Measurements from ENCODE around the gene TPCN1.

TPCN1 gene

DNA sequence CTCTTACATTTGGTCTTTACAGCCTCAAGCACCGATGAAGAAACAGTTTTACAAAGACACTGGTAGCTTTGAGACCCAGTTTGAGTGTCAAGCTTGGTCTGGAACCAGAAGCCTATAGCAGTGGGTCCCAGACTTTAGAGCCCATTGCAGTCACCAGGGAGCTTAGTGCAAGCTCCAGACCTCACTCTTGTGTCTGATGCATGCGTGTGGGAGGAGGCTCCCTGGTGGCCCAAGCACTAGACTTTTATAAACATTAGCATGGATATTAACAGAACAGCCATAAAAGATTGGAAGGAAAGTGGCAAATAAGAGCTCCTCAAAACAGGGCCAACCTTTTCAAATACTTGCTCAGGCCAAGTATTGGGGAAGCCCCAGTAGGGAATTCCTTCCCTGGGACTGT is 68.1 kb downstream of the TPCN1 start:
- no peak for DNase-seq

DNA sequence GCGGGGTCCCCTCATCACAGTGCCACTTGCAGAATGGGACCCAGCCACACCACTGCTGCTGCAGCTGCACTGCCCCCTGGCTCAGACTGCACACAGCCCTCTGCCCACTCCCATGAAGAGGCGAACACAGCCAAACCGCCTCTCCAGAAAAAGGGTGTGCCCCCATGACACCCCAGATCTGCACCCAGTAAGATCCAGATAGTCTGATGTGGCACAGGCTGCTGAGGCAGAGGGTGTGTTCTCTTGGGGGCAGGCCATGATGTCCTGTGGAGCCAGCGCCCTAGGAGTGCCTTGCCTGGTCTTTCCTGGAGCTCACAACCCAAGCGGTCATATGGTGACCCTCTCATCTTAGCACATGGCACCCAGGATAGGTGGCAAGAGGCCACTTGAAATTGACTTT is 69.2 kb downstream of the TPCN1 start:
- no peak for DNase-seq

DNA sequence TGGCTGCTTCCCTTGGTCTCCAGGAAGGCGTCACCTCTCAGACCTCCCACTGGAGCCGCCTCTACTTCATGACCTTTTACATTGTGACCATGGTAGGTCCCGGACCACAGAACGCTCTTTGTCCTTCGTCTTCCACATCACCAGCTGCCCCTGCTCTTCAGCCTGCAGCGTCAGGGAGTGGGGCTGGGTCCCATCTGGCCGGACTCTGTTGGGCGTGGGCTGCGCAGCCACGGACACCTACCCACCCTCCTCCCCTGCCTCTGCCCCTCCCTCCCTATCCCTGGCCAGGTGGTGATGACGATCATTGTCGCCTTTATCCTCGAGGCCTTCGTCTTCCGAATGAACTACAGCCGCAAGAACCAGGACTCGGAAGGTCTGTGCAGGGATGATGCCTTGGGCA is 70.3 kb downstream of the TPCN1 start:
- DNase-seq, result no peak

DNA sequence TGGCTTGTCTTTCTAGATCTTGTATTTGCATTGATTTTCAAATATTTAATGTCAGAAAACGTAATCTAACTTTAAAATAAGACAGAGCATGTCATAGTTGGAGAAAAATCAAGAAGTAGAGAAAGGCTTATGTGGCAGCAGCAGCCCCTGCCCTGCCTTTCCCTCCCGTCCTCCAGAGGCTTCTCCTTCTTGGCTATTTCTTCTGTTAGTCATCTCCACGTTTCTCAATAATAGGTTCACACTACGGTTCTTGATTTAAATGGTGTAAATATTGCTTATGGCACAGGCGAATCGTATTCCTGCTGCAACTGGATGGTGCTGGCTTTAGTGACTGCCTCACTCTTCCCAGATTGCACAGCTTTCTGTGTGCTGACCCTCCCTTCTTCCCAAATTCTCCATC is 70.8 kb downstream of the TPCN1 start:
- DNase-seq, result no peak

DNA sequence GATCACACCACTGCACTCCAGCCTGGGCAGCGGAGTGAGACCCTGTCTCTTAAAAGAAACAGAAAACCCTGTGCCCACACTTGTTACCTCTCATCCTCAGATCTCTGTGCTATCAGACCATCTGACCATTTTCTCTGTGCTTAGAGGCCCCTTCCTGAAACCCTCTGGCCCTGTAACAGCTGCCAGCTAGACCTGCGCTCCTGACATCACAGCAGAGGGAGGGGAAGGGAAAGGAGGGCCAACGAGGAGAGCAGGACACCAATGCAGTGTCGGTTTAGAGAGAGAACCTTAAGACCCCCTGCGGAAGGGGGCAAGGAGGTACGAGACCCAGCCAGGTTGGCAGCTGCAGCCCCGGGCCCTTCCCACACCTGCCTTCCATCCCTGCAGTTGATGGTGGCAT is 71.3 kb downstream of the TPCN1 start:
- no peak for DNase-seq

DNA sequence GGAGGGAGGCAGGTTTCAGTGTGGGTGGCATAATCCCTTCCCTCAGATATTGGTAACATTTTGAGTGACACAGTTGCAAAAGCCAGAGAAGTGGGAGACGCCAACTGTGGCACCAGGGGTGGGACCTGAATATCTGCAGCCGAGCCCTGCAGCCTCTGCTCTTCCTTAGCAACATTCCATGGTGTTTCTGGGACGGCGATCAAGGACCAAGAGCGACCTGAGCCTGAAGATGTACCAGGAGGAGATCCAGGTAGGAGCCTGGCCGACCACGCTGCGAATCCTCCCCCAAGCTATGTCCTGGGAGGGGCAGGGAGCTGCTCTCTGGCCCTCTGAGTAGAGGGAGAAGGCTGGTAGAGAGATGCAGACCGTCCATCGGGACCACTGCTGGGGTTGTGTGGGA is 71.8 kb downstream of the TPCN1 start:
- no peak for DNase-seq

DNA sequence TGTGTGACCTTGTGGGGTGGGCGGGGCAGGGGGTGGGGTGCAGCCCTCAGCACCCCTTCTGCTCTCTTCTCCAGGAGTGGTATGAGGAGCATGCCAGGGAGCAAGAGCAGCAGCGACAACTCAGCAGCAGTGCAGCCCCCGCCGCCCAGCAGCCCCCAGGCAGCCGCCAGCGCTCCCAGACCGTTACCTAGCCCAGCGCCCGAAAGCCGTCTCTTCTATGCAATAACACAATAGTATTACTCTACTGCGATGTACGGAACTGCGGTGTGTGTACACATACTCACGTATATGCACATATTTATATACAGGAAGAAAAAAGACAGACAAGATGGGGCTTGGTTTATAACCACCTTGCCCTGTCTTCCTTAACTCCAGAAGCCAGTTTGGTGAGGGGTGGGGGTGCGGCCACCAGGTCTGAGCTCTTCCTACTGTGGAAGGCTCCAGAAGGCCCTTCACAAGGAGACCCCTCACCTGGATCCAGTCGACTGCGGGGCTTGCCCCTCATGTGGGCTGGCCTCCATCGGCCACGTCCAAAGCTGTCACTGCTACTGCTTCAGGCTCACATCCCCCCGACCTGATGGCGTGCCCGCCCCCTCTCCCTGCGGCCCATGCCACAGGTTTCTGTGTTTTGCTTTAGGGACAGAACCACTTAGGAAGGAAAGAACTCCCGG is 74.8 kb downstream of the TPCN1 start:
- DNase-seq, result no peak

DNA sequence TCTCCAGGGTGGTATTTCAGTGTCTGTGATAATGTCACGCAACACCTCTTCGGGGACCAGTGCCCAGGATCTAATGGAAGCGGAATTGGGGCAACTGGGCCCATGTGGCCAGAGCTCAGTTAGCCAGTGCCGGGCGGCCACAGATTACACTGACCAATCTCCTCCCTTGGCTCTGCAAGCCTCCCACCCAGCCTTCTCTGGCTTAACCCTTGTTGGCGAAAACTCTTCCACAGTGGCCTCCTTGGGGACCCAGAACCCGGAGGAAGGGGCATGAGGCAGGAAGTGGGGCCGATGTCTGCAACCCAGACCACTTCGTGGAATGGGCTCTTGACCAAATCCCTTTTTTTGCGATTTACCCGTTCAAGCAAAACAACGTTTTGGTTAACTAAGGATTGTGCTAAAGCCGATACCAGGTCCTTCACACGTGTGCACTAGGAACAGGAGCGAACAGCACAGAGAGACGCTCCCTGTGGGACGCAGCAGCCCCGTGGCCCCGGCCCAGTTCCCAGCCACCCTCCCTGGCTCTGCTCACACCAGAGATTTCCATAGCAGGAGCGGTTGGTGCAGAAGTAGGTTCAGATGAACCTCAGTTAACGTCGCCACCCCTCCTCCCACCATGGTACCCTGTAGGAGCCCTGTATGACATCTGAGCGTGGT is 75.4 kb downstream of the TPCN1 start:
- DNase-seq, result no peak

DNA sequence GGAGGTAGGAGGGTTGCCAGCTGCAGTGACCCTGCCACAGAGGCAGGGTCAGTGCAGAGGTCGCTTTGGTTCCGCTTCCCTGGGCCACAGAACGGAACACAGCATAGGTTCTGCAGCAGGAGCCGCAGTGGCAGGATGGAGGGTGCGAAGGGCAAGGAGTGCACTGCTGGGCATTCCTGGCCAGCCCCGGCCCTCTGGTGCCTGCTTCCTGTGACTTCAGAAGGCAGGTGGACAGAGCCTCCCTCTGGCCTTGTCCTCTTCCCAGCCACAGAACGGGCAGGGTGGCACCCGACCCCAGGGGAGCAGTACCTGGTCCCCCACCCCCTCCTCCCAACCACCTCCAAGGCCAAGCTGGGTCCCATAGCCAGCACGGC is 75.9 kb downstream of the TPCN1 start:
- DNase-seq, result no peak

DNA sequence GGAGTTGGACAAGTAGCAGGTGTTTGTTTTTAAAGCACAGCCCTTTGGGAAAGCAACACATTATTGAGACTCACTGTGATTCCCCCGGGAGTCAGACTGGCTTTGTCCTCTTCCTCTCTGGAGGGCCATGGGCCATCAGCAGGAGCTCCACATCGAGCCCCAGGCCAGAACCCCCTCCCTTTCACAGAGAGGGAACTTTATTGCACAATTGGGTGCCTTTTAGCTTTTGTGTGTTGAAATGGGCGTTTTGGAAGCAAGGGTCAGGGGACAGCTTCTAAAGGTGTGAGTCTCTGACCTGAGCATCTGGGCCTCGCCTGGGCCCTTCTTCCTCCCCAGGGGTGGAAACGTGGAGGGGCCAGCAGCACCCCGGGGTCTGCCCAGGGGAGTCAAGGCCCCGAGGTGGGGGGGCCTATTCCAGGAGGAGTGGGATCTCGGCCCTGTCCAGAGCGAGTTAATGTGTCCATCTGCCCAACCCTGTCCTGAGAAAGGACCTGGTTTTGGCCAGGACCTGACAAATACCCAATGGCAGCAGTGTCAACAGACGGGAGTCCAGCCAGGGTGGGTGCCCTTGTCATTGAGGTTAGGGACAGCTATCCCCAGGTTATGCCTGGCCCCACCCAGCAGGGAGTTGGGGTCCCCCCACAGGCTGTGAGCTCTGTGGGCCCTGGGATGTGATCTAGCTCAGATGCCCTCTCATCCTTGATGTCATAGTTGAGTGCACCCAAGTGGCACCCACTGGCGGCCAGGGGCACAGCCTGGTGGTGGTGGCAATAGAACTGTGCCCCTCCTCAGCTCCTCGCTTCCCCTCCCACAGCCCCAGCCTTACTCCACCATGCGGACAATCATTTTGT is 76.6 kb downstream of the TPCN1 start:
- DNase-seq, result no peak

DNA sequence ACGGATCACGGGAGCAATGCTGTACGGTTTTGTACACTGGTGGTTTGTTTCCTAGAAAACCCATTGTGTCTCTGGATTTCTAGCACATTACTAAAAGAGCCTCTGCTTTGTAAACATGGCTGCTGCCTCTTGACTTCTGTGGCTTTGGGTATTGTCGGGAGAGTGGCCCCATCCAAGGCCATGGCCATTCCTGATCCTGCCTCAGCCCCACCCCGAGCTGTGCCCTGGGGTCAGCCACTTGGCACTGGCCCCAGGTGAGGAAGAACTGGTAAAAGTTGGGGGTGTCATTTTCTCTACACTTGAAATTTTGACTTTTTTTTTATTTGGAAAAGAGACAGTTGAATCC is 77.2 kb downstream of the TPCN1 start:
- no peak for DNase-seq

DNA sequence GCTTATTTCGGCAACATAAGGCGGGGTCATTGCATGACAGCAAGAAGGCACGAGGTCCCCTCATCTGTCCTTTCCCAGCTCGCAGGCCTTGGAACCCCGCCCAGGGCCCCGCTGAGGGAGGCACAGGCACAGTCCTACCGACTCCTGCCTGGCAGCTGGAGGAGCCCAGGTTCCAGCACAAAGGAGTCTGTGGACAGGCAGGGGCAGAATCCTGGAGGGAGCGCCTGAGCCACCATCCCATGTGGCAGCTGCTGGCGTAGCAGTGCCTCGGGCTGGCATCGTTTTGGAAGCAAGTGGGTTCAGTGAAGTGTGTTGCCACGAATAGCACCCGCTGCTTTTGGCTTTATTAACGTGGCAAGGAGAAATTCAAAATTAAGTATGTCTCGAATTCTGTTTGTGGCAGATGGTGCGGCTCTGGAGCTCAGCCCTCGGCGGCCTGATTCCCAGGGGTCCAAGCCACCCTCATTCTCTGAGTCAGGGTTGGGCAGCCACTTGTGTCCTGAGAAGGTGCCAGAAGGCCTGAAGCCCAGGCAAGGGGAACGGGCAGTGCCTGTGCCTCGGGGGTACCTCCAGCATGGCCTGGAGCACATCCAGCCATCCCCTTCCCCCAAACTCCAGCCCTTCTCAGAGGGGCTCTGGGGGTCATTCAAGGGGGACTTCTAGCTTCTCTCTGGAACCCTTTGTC is 77.7 kb downstream of the TPCN1 start:
- DNase-seq, result no peak

DNA sequence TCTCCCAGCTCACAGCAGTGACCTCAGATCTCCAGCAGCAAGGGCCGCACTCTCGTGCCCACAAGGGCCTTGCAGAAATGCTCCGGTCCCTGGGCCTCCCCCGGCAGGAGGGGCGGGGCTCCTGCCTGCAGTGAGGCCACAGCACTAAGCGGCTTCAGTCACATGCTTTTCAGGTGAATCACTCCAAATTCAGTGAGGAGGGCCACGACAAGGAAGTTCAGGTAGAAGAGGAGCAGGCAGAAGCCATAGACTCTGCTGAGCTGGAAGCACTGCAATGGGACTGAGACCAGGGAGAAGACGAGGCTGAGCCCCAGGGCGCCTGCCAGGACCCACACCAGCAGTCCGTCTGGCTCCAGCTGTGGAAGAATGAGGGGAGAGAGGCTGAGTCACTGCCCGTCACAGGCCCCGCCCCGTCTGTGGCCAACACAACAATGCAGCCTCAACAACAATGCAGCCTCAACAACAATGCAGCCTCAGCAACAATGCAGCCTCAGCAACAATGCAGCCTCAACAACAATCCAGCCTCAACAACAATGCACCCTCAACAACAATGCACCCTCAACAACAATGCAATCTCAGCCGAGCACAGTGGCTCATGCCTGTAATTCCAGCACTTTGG is 78.5 kb downstream of the TPCN1 start:
- DNase-seq, result no peak

DNA sequence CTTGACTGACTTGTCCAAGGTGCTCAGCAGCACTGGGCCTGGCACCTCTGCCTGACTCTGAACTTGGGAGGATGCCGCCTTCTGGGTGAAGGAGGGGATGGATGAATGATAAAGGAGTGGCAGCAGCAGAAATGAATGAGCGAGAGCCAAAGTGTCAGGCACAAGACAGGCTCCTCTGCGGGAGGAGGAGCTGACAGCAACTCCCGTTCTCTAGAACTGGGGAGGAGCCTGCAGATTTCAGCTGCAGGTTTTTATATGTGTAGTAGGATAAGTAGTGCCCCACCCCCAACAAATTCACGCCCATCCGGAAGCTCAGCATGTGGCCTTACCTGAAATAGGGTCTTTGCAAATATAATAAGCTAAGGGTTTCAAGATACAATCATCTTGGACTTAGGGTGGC is 80.5 kb downstream of the TPCN1 start:
- DNase-seq, result no peak

DNA sequence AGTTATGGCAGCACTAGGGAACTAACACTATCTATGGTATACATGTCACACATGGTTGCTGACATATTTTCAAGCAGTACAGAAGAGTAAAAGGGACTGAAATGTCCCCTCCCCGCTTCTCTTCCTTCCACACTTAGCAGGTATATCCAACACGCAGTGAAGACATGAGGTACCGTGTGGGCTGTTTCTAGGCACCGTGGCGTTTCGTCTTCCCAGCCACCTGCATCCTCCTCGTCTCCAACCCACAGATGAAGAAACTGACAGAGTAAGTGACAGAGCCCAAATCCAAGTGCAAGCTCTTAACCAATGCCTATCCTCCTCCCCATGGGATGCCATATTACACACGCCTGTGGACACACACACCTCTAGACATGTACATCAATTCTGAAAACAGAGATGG is 81.2 kb downstream of the TPCN1 start:
- no peak for DNase-seq

DNA sequence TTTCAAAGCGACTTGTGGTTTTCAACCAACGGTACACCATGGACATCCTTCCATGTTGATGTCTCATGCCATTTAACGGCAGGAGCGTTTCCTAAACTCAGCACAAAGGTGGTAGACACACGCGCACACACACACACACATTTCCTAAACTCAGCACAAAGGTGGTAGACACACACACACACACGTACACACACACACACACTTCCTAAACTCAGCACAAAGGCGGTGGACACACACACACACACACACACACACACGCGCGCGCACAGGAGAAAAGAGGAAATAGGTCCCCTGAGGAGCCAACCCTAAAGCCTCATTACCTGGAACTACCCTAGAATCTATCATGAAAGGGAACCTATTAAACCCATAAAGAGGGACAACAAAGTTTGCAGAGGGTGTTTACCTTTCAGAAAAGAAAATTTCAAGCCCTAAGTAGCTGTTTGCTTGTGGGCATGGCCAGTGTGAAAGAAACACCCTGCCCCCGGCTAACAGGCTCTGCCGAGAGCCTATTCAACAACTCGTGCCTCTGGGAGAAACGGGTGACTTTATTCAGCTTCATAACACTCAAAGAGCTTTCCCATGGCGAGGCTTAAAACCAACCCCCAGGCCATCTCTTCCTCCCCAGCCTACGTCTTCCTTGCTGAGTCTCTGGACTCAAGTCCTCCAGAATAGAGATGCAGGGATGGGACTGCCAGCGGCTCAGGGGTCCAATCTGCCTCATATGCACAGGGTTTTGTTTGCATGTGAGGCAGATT is 81.8 kb downstream of the TPCN1 start:
- peak; percentile 19 for DNase-seq

DNA sequence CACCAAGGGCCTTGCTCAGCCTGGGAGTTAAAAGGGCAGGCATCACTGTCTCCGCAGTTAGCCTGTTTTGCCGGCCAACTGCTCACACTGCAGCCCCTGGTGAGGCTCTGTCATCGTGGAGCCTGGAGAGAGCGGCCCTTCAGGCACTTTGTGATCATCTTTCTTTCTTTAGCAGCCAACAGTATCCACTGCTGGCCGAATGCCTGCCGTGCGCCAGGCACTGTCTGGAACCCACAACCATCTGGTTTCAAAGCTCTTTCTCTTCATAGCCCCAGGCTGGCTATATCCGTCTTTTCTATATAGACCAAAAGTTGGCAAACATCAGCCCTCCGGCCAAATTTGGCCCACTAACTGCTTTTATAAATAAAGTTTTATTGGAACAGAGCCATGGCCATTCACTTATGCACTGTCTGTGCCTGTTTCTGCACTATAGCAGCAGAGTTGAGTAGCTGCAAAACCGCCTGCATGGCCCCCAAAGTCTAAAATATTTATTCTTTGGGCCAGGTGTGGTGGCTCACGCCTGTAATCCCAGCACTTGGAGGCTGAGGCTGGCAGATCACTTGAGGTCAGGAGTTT is 84.1 kb downstream of the TPCN1 start:
- DNase-seq, result no peak

DNA sequence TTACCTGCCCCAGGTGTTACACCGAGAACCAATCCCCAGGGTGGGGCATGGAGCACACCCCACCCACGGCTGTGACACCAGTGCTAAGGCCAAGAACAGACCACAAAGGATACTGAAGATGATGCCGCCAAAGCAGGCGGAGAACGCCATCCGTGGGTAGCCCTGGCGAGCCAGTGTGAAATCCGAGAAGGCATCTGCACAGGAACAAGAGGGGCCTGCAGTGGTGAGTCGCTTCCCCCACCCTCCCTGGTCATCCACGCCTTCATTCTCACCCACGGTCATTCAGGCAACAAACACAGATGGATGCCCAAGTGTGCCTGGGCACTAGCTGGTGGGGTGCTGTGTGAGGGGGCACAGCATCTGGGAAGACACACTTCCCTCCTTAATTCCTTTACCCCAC is 85.1 kb downstream of the TPCN1 start:
- no peak for DNase-seq

DNA sequence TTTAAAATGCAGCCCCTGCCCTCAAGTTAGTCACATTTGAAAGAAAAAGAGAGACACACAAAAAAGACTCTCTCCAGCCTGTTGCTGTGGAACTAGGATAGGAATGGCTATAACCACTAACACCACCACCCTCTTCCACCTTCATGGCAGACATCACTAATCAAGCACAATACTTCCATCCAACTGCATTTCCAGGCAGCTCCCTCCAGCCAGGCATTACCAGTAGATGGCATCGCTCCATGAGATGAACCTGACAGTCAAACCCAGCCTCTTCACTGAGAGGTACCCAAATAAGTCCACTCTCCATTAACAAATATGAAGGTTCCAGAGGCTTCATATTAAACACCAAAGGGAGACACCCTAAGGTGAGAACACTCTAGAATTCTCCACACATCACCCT is 89.2 kb downstream of the TPCN1 start:
- DNase-seq, result no peak

DNA sequence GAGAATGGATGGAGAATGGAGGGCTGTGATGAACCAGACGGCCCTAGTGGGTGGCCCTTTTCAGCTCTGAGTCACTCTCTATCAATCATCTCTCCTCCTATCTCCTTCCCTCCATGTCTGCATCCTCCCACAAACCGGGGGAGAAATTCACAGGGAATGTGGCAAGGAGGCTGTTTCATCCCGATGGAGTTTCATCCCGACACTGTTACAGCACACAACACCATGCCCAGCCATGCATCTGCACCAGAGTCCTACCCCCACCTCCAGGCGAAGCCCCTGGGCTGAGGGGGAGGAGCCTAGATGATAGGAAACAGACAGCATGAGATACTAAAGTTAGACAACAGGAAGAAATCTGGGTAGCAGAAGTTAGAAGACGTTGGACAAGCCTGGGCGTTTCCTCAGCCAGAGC is 92.9 kb downstream of the TPCN1 start:
- DNase-seq, result no peak

DNA sequence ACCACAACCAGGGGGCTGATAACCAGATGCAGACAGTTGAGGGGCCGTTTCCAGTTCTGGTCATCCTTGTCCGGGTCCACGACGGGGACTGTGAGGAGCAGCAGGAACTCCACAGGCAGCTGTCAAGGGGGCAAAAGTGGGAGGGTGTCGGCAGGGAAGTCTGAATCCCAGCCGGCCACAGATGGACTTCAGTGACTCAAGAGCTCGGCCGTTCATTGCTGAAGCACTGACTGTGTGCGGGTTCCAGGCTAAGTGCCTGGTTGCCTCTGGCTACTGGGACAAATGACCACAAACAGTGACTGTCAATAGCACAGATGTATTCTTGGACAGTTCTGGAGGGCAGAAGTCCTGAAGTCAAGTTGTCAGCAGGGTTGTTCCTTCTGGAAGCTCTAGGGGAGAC is 94.1 kb downstream of the TPCN1 start:
- DNase-seq, result no peak

DNA sequence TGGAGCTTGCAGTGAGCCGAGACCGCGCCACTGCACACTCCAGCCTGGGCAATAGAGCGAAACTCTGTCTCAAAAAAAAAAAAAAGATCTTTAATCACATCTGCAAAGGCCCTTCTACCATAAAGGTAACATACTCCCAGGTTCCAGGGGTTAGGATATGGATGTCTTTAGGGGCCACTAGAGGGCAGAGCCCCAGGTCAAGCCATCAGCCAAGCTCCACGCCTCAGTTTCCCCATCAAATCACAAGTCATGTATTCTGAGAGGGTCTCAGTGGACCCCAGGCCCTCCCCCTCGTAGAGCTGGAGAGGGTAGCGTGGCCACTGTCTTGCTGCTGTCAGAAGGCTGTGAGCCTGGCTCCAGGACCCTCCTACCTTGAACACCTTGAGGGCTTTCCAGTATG is 94.9 kb downstream of the TPCN1 start:
- no peak for DNase-seq
